ENCODE measurements around the gene ECHDC3.

The ECHDC3 gene

DNA sequence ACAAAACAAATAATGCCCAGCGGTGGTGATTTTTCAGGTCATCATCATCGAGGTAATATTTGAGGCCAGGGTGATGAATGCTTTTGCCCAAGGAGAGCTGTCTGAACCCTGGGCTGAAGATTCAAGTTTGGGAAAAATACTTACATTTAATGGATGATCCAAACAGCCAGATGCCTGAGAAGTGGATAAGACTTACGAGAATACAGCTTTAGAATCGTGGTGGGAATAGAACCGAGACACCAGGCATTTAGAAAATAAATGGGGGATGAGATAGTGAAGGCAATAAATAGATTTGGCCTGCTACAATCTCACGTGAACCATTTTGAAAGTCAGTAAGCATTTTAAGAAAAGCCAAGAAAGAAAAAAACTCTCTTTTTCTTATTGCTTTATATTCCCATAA lies 68.8 kb downstream of the ECHDC3 start:
- no peak for DNase-seq (ENCODE audit: low read depth, low spot score)

DNA sequence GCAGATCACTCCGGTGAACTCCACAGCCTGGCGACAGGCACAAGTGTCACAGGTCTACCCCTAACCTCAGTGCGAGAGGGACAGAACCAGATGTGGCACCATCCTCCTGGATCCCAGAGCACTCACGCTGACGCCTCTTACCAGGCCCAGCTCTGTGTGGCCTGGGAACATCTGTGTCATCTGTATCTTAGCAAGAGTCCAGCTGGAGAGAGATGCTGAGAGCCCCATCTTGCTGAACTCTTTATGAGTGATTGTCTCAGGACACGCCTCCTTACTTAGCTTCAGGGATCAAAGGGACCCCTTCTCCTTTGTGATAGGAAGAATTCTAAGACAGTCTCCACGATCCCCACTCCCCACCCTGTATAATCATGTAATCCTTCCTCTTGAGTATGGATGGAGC lies 71.0 kb downstream of the ECHDC3 start:
- no peak for DNase-seq (ENCODE audit: low read depth, low spot score)

Data from ELF-1 (cell line).